GM06990 (cell line): ENCODE results near the gene IL23A.

Experiments used
- DNase-seq: peaks from one replicate; pipeline ENCODE4 v3.0.0-alpha.2; 2011; ENCODE audit not compliant: insufficient read length; ENCODE audit errors: extremely low read depth
- H3K27me3 ChIP-seq: replicated peaks from 2 replicates; pipeline ENCODE4 v1.6.0; 2011; ENCODE audit warnings: low read length; ENCODE audit not compliant: control insufficient read depth, insufficient read depth
- H3K36me3 ChIP-seq: 2 replicates; pipeline ENCODE4 v1.5.1; 2011; ENCODE audit warnings: low read length; ENCODE audit not compliant: control insufficient read depth, insufficient read depth
- H3K4me3 ChIP-seq: replicated peaks from 2 replicates; pipeline ENCODE4 v1.5.1; 2011; ENCODE audit warnings: low read depth, mild to moderate bottlenecking, control low read depth, low read length
- TF ChIP-seq, protein P1 (sequence below): IDR thresholded peaks from 2 replicates; pipeline ENCODE4 v1.5.1; 2011; ENCODE audit warnings: low read length, control low read depth, mild to moderate bottlenecking, inconsistent platforms; ENCODE audit not compliant: insufficient read depth, poor library complexity, severe bottlenecking

IL23A gene

DNA sequence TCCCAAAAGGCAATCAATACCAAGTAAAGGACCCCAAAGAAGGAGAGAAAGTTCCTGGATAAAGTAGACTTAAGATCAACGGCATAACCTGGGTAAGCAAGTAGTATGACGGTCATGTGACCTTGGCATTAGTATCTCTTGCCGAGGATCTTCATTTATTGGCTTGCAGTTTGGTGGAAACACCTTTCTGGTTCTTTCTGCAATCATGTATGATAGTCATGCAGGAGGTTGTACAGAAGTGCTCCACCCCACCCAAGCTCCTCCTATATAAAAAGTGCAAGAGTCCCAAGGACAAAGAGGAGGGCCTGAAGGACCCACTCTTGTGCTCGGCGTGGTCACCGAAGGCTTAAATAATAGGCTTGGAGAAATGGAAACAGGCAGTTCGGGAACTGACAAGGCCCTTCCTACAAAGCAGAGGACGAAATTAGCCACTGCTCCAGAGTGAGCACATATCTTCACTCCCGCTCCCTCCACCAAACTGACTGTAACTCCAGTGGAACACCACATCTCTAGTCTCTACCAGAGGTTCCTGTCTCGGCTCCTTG lies 39.3 kb upstream of the IL23A start:
- peak overlapping the region; percentile 90 for H3K4me3 ChIP-seq
- H3K36me3 ChIP-seq, result no peaks in the 10 kb centered on the region; the same call in 1 of the 2 replicates
- DNase-seq, result no peak
- TF ChIP-seq, protein P1, sequence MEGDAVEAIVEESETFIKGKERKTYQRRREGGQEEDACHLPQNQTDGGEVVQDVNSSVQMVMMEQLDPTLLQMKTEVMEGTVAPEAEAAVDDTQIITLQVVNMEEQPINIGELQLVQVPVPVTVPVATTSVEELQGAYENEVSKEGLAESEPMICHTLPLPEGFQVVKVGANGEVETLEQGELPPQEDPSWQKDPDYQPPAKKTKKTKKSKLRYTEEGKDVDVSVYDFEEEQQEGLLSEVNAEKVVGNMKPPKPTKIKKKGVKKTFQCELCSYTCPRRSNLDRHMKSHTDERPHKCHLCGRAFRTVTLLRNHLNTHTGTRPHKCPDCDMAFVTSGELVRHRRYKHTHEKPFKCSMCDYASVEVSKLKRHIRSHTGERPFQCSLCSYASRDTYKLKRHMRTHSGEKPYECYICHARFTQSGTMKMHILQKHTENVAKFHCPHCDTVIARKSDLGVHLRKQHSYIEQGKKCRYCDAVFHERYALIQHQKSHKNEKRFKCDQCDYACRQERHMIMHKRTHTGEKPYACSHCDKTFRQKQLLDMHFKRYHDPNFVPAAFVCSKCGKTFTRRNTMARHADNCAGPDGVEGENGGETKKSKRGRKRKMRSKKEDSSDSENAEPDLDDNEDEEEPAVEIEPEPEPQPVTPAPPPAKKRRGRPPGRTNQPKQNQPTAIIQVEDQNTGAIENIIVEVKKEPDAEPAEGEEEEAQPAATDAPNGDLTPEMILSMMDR, result no peak
- no peaks in the 10 kb centered on the region for H3K27me3 ChIP-seq

DNA sequence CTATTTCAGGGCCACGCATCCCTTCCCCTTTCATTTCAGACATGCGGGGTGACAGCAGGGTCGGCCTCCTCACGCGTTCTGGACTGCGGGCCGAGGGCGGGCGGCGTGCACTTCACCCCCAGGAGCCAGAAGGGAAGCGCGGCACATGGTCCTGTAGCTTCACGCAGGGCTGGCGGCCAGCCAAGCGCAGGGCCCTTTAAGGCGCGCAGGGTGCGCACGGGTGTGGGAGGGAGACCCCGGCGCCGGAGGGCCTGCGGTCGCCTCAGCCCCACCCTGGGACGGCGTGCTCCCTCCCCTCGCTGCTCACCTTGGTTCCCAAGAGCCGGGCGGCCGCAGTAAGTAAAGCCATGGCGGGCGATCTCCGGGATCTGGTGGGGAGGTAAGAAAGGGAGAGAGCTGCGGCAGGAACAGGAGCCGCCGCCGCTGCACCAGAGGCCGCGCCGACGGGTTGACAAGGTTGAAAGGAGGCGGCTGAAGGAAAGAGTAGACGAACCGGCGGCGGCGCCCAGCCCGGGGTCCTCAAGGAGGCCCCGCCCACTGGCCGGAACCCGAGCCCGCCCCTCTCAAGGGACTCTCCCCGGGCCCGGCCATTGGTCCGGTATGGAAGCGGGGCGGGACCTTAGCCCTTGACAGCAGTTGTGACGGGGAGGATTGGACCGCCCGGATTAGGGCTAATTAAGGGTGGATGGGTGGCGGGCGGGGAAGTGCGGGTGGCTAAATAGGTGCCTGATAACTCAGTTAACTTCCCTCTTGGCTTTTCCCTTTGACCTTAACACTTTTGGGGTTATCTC lies 38.6 kb upstream of the IL23A start, which contains the start of gene CS:
TSS of gene CS (minus strand) at position 478 of the 791 bp plus-strand sequence. CDS start at position 349, 129 bp downstream.
- H3K27me3 ChIP-seq, result no peaks in the 10 kb centered on the region
- no peaks in the 10 kb centered on the region; the same call in 1 of the 2 replicates for H3K36me3 ChIP-seq
- H3K4me3 ChIP-seq, result peak within 1 kb of the TSS; percentile 90
- peak; percentile 97 for DNase-seq
- TF ChIP-seq, protein P1, result no peak

DNA sequence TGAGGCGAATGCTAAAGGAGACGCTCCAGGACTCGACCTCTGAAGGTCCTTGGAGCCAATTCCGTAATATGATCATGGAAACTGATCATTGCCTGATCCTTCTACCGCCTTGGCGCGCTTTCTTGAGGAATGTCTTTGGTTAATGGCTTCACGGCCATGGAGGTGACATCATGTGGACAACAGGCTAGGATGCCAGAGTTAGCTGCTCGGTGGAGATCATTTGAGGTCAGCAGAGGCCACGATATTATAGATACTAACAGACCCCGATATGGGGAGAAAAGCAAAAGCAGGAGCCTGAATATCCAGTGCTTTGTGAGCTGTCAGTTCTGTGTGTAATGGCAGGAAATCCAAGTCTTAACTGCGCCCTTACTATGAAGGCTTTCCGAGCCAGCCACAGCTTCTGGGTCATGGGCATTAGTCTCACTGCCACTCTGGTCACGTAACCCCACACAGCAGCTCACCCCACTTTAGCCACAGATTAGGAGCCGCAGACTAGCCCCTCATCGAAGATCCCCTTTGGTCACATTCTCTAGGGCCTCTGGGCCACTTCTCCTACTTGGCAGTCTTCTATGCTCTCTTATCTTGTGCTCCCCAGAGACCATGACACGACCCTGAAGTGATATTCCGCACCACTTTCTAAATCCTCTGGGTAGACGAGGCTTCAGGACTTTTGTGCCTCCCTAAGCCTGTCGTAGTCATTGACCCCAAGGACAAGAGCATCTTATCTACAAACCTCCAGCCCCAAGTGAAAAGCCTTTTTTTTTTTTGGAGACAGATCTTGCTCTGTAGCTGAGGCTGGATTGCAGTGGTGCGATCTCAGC lies 37.8 kb upstream of the IL23A start:
- no peaks in the 10 kb centered on the region for H3K27me3 ChIP-seq
- TF ChIP-seq, protein P1, result no peak
- no peak for DNase-seq
- H3K36me3 ChIP-seq, result no peaks in the 10 kb centered on the region; the same call in 1 of the 2 replicates
- H3K4me3 ChIP-seq, result peak overlapping the region; percentile 65

DNA sequence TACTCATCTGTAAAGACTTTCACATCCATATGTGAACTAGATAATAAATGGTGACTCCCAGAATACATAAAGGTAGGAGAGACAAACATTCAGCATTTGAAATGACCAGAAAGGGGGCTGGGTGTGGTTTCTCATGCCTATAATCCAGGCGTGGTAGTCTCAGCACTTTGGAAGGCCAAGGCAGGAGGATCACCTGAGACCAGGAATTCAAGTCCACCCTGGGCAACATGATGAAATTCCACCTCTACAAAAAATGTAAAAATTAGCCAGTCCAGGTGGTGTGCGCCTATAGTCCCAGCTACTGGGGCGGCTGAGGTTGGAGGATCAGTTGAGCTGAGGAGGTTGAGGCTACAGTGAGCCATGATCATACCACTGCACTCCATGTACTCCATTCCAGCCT lies 34.4 kb upstream of the IL23A start:
- no peaks in the 10 kb centered on the region for H3K27me3 ChIP-seq
- H3K4me3 ChIP-seq, result no peak overlapping the region
- TF ChIP-seq, protein P1, result no peak
- peaks cover 3% of the 10 kb centered on the region for H3K36me3 ChIP-seq
- DNase-seq, result no peak

DNA sequence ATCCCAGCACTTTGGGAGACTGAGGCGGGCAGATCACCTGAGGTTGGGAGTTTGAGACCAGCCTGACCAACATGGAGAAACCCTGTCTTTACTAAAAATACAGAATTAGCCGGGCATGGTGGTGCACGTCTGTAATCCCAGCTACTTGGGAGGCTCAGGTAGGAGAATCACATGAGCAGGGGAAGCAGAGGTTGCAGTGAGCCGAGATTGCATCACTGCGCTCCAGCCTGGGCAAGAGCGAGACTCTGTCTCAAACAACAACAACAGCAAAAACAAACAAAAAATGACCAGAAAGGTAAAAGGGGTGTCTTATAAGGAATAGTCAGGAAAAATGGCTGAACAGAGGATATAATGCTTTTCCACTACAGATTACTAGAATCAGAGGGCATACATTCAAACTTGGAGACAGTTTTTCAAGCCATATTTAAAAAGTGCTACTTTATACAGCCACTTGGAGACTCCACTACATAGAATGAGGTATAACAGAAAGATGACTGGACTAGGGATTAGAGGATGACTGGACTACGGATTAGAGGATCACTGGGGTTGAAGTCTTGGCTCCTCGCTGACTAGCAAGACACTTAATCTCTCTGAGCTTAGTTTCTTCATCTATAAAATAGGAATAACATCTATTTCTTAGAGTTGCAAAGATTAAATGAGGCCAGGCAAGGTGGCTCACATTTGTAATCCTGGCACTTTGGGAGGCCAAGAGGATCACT lies 33.7 kb upstream of the IL23A start:
- H3K27me3 ChIP-seq, result no peaks in the 10 kb centered on the region
- H3K36me3 ChIP-seq, result peaks cover 3% of the 10 kb centered on the region
- TF ChIP-seq, protein P1, result no peak
- H3K4me3 ChIP-seq, result no peak overlapping the region
- DNase-seq, result no peak
